ENCODE results near the gene RANBP3. TPM values are rescaled to one million over a fixed set of nuclear protein-coding genes. Genes with fewer than 3 reads are reported as not detected.

Gene RANBP3
- total RNA-seq, 4 donors from 2014 or later, result 37.4 to 74.3 (median 61.3) TPM

GRCh38 chr19:5895409-5895808 lies 82.5 kb downstream of the RANBP3 start:
- DNase-seq, result no peak

GRCh38 chr19:5894704-5895349 lies 83.1 kb downstream of the RANBP3 start:
- Histone ChIP-seq H3K36me3 (peaks cover 0 to 23% of the 10 kb centered on the region in 2 donors), H3K4me3 (no peak overlapping the region), H3K9me3 (no peaks in the 10 kb centered on the region), H3K4me1 (peaks cover 0 to 11% of the 10 kb centered on the region in 2 donors), H3K27me3 (peaks cover 18 to 21% (median 19%) of the 10 kb centered on the region in 3 donors), H3K27ac (no peak overlapping the region)
- ATAC-seq (no peak), DNase-seq (no peak)
- no peak for TF ChIP-seq POLR2A (IDR thresholded peaks at IDR 0.05)
- TF ChIP-seq, protein P1, sequence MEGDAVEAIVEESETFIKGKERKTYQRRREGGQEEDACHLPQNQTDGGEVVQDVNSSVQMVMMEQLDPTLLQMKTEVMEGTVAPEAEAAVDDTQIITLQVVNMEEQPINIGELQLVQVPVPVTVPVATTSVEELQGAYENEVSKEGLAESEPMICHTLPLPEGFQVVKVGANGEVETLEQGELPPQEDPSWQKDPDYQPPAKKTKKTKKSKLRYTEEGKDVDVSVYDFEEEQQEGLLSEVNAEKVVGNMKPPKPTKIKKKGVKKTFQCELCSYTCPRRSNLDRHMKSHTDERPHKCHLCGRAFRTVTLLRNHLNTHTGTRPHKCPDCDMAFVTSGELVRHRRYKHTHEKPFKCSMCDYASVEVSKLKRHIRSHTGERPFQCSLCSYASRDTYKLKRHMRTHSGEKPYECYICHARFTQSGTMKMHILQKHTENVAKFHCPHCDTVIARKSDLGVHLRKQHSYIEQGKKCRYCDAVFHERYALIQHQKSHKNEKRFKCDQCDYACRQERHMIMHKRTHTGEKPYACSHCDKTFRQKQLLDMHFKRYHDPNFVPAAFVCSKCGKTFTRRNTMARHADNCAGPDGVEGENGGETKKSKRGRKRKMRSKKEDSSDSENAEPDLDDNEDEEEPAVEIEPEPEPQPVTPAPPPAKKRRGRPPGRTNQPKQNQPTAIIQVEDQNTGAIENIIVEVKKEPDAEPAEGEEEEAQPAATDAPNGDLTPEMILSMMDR (IDR thresholded peaks at IDR 0.05 in 4 of 5, conservative IDR thresholded peaks at IDR 0.05 in 1 of 5), result no peak
- in situ Hi-C loops (cut with MboI; ENCODE audit: low sequenced_read_pairs in 4 of 4) (no loop called here), intact Hi-C loops (cut with DNase I; ENCODE audit: low total_unique reads) (no loop called here)

More at GRCh38 chr19:5895409-5895808, 82.5 kb downstream of the RANBP3 start:
- Histone ChIP-seq H3K27me3 (peaks cover 14 to 16% (median 14%) of the 10 kb centered on the region in 3 donors), H3K9me3 (no peaks in the 10 kb centered on the region), H3K4me3 (no peak overlapping the region), H3K36me3 (peaks cover 0 to 23% of the 10 kb centered on the region in 2 donors), H3K4me1 (peaks cover 0 to 11% of the 10 kb centered on the region in 2 donors), H3K27ac (no peak overlapping the region)
- in situ Hi-C loops (cut with MboI; ENCODE audit: low sequenced_read_pairs in 4 of 4) (no loop called here), intact Hi-C loops (cut with DNase I; ENCODE audit: low total_unique reads) (no loop called here)
- no peak for ATAC-seq
- TF ChIP-seq, protein P1 (IDR thresholded peaks at IDR 0.05 in 4 of 5, conservative IDR thresholded peaks at IDR 0.05 in 1 of 5), result no peak
- TF ChIP-seq POLR2A (IDR thresholded peaks at IDR 0.05), result no peak

GRCh38 chr19:5893907-5894703 lies 83.8 kb downstream of the RANBP3 start:
- H3K4me1 ChIP-seq, result peaks cover 0 to 11% of the 10 kb centered on the region in 2 donors
- H3K36me3 ChIP-seq, result peaks cover 0 to 23% of the 10 kb centered on the region in 2 donors
- no peaks in the 10 kb centered on the region for H3K9me3 ChIP-seq
- DNase-seq, result no peak
- TF ChIP-seq, protein P1 (IDR thresholded peaks at IDR 0.05 in 4 of 5, conservative IDR thresholded peaks at IDR 0.05 in 1 of 5), result no peak
- TF ChIP-seq POLR2A (IDR thresholded peaks at IDR 0.05), result no peak
- peak in 1 of 2 donors; percentile 25 for ATAC-seq
- intact Hi-C loops (cut with DNase I; ENCODE audit: low total_unique reads), result loop anchor here (2.0 kb wide), 1 partner anchor 89 kb away; the partner anchor contains the start of gene NRTN
- no peak overlapping the region for H3K27ac ChIP-seq
- in situ Hi-C loops (cut with MboI; ENCODE audit: low sequenced_read_pairs in 4 of 4), result no loop called here
- H3K27me3 ChIP-seq, result peaks cover 24 to 29% (median 24%) of the 10 kb centered on the region in 3 donors
- no peak overlapping the region for H3K4me3 ChIP-seq

GRCh38 chr19:5893296-5893903 lies 84.5 kb downstream of the RANBP3 start:
- intact Hi-C loops (cut with DNase I; ENCODE audit: low total_unique reads), result loop anchor here (2.0 kb wide), 1 partner anchor 89 kb away; the partner anchor contains the start of gene NRTN
- H3K27ac ChIP-seq, result no peak overlapping the region
- ATAC-seq, result no peak

More at GRCh38 chr19:5893296-5893903, 84.5 kb downstream of the RANBP3 start:
- DNase-seq, result no peak
- TF ChIP-seq, protein P1 (IDR thresholded peaks at IDR 0.05 in 4 of 5, conservative IDR thresholded peaks at IDR 0.05 in 1 of 5), result no peak
- TF ChIP-seq POLR2A (IDR thresholded peaks at IDR 0.05), result no peak
- in situ Hi-C loops (cut with MboI; ENCODE audit: low sequenced_read_pairs in 4 of 4), result no loop called here
- Histone ChIP-seq H3K36me3 (peaks cover 0 to 23% of the 10 kb centered on the region in 2 donors), H3K4me3 (no peak overlapping the region), H3K4me1 (peaks cover 0 to 11% of the 10 kb centered on the region in 2 donors), H3K9me3 (no peaks in the 10 kb centered on the region), H3K27me3 (peaks cover 24 to 36% (median 26%) of the 10 kb centered on the region in 3 donors)

All from gastrocnemius medialis (tissue), 4 donors.